ENCODE measurements around the gene FSCN2.
A peak's percentile ranks its signal among the peaks of the same experiment; 100 is the strongest.

FSCN2 gene

GRCh38 chr17:81540676-81541027 lies 12.5 kb downstream of the FSCN2 start:
- DNase-seq: no peak

- no peak for DNase-seq
Measured at GRCh38 chr17:81541123-81541522, 12.9 kb downstream of the FSCN2 start.

GRCh38 chr17:81542431-81543338 lies 14.5 kb downstream of the FSCN2 start:
- no peak for DNase-seq

GRCh38 chr17:81543339-81543675 lies 15.1 kb downstream of the FSCN2 start:
- no peak for DNase-seq

GRCh38 chr17:81543756-81544155 lies 15.6 kb downstream of the FSCN2 start:
- DNase-seq: no peak

- no peak for DNase-seq
Measured at GRCh38 chr17:81544281-81544974, 16.3 kb downstream of the FSCN2 start.

- no peak for DNase-seq
Measured at GRCh38 chr17:81545160-81545949, 17.2 kb downstream of the FSCN2 start.

GRCh38 chr17:81546906-81547613 lies 18.9 kb downstream of the FSCN2 start:
- DNase-seq: no peak

GRCh38 chr17:81547614-81547982 lies 19.4 kb downstream of the FSCN2 start:
- no peak for DNase-seq

GRCh38 chr17:81549031-81549557 lies 20.9 kb downstream of the FSCN2 start:
- no peak for DNase-seq

- no peak for DNase-seq
Measured at GRCh38 chr17:81549826-81550225, 21.6 kb downstream of the FSCN2 start.

GRCh38 chr17:81550285-81550684 lies 22.1 kb downstream of the FSCN2 start:
- no peak for DNase-seq

- DNase-seq: no peak
Measured at GRCh38 chr17:81550830-81551457, 22.8 kb downstream of the FSCN2 start.

GRCh38 chr17:81551458-81552243 lies 23.5 kb downstream of the FSCN2 start:
- DNase-seq: no peak

GRCh38 chr17:81552244-81553017 lies 24.3 kb downstream of the FSCN2 start, which contains the start of gene FAAP100:
Gene FAAP100 (minus strand): TSS chr17:81552353. CDS start chr17:81552330, 23 bp downstream.
- DNase-seq: peak; percentile 48

- peak; percentile 82 for DNase-seq
Measured at GRCh38 chr17:81553018-81553615, 24.9 kb downstream of the FSCN2 start.

- DNase-seq: peak; percentile 49
Measured at GRCh38 chr17:81553616-81554181, 25.5 kb downstream of the FSCN2 start.

- no peak for DNase-seq
Measured at GRCh38 chr17:81556175-81556691, 28.1 kb downstream of the FSCN2 start.

- no peak for DNase-seq
Measured at GRCh38 chr17:81556863-81557262, 28.7 kb downstream of the FSCN2 start.

All from NCI-H1092 (cell line).